ENCODE measurements around the gene APPL1. TPM values are rescaled to one million over a fixed set of nuclear protein-coding genes. Genes with fewer than 3 reads are reported as not detected.

Gene APPL1
- total and polyA plus RNA-seq, 4 experiments from 2014 or later, result 28.1 to 50.5 (median 32.2) TPM

DNA sequence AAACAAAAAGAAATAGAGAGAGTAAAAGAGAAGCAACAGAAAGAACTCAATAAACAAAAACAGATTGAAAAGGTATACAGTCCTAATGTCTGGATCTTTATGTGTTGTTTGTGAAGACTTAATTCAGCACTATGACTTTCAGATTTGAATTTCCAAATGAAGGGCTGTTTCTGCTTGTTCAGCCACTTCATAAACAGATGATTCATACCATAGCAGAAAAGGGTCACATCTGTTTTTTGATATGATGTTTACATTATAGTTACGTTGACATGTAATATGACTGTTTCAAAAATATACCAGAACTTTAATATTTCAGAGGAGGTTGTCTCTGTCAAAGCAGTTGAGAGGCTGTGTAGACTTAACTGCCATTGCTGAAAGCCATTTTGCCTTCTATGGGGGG, 40.9 kb downstream of the APPL1 start:
- H3K36me3 Mint-ChIP-seq, result peaks cover 67 to 76% of the 10 kb centered on the region in 2 donors
- H3K36me3 ChIP-seq (ENCODE audit: insufficient read depth, low read length), result peaks cover 7% of the 10 kb centered on the region
- POLR2A ChIA-PET (ENCODE audit: partially characterized antibody), result no interaction called here
- no peaks in the 10 kb centered on the region for H3K9me3 ChIP-seq (ENCODE audit: control insufficient read depth in 1 of 2, low read length in 2 of 2)
- DNase-seq, result no peak
- no peak overlapping the region for H3K27ac ChIP-seq (ENCODE audit: low read depth, low read length)
- H3K27me3 Mint-ChIP-seq, result no peaks in the 10 kb centered on the region
- H3K9me3 Mint-ChIP-seq, result peaks cover 0 to 10% (median under 1%) of the 10 kb centered on the region in 8 donors
- H3K27ac Mint-ChIP-seq, result no peak overlapping the region
- H3K4me3 ChIP-seq (ENCODE audit: low read length in 2 of 2), result no peak overlapping the region
- H3K4me1 Mint-ChIP-seq, result no peaks in the 10 kb centered on the region
- intact Hi-C loops (cut with micrococcal nuclease), result no loop called here
- no peak overlapping the region for H3K4me3 Mint-ChIP-seq
- H3K4me1 ChIP-seq (ENCODE audit: insufficient read depth, low read length), result no peaks in the 10 kb centered on the region
- CTCF ChIA-PET (ENCODE audit: partially characterized antibody), result no interaction called here
- no peaks in the 10 kb centered on the region for H3K27me3 ChIP-seq (ENCODE audit: insufficient read depth, low read length)

DNA sequence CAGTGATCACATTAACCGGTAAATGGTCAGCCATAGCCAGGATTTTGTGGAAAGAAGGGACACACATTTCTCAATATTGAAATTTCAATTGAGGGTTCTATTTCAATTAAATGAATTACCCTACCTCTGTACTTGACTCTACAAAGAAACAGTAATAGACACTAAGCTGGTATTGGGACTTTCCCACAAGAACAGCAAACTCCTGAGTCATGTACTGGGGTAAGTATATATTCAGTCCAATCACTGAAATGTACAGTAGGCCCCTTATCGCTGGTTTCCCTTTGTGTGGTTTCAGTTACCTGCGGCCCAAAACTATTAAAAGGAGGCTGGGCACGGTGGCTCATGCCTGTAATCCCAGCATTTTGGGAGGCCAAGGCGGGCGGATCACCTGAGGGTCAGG, 47.3 kb downstream of the APPL1 start:
- H3K4me3 Mint-ChIP-seq, result no peak overlapping the region
- no peaks in the 10 kb centered on the region for H3K9me3 ChIP-seq (ENCODE audit: control insufficient read depth in 1 of 2, low read length in 2 of 2)
- ChIA-PET CTCF (ENCODE audit: partially characterized antibody) (no interaction called here), POLR2A (ENCODE audit: partially characterized antibody) (no interaction called here)
- H3K4me1 ChIP-seq (ENCODE audit: insufficient read depth, low read length), result no peaks in the 10 kb centered on the region
- peaks cover 13 to 27% of the 10 kb centered on the region in 2 donors for H3K36me3 Mint-ChIP-seq
- no peaks in the 10 kb centered on the region for H3K27me3 ChIP-seq (ENCODE audit: insufficient read depth, low read length)
- no peak overlapping the region for H3K27ac Mint-ChIP-seq
- H3K27me3 Mint-ChIP-seq, result no peaks in the 10 kb centered on the region
- no peaks in the 10 kb centered on the region for H3K36me3 ChIP-seq (ENCODE audit: insufficient read depth, low read length)
- no peaks in the 10 kb centered on the region for H3K4me1 Mint-ChIP-seq
- DNase-seq, result no peak
- H3K9me3 Mint-ChIP-seq, result peaks cover 0 to 3% (median 0%) of the 10 kb centered on the region in 8 donors
- no peak overlapping the region for H3K4me3 ChIP-seq (ENCODE audit: low read length in 2 of 2)
- intact Hi-C loops (cut with micrococcal nuclease), result no loop called here
- no peak overlapping the region for H3K27ac ChIP-seq (ENCODE audit: low read depth, low read length)

DNA sequence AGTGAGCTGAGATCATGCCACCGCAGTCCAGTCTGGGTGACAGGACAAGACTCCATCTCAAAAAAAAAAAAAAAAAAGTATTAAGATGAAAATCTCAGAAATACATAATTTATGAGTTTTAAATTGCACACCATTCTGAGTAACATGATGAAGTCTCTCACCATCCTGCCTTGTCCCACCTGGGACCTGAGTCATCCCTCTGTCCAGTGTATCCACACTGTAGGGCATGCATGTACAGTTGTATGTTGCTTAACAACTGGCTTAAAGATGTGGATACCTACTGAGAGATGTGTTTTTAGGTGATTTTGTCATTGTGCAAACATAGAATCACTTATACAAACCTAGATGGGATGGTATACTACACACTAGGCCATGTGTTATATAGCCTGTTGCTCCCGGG, 47.9 kb downstream of the APPL1 start:
- no peaks in the 10 kb centered on the region for H3K36me3 ChIP-seq (ENCODE audit: insufficient read depth, low read length)
- H3K4me3 ChIP-seq (ENCODE audit: low read length in 2 of 2), result no peak overlapping the region
- CTCF ChIA-PET (ENCODE audit: partially characterized antibody), result no interaction called here
- H3K9me3 ChIP-seq (ENCODE audit: control insufficient read depth in 1 of 2, low read length in 2 of 2), result no peaks in the 10 kb centered on the region
- no peaks in the 10 kb centered on the region for H3K4me1 ChIP-seq (ENCODE audit: insufficient read depth, low read length)
- no peak overlapping the region for H3K27ac ChIP-seq (ENCODE audit: low read depth, low read length)
- POLR2A ChIA-PET (ENCODE audit: partially characterized antibody), result no interaction called here
- H3K36me3 Mint-ChIP-seq, result peaks cover 9 to 23% of the 10 kb centered on the region in 2 donors
- peaks cover 0 to 3% (median 0%) of the 10 kb centered on the region in 8 donors for H3K9me3 Mint-ChIP-seq
- H3K4me1 Mint-ChIP-seq, result no peaks in the 10 kb centered on the region
- no peaks in the 10 kb centered on the region for H3K27me3 Mint-ChIP-seq
- H3K4me3 Mint-ChIP-seq, result no peak overlapping the region
- intact Hi-C loops (cut with micrococcal nuclease), result no loop called here
- no peaks in the 10 kb centered on the region for H3K27me3 ChIP-seq (ENCODE audit: insufficient read depth, low read length)
- DNase-seq, result no peak
- no peak overlapping the region for H3K27ac Mint-ChIP-seq

DNA sequence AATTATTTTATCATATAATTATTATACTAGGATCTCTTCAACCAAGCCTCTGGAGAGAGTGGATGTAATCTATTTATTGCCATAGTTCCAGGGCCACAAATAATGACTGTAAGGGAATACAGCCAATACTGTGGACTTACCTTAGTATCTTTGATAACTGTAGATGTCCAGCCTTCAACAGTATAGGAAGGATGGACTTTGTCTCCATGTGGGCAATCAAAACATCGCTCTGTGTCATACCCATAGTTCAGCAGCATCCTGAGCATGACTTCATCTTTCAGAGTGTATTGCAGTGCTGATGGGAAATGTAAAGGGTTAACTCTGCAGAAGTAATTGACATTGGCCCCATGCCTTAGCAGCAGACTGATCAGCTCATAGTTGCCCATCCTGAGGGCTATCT, 50.7 kb downstream of the APPL1 start:
- CTCF ChIA-PET (ENCODE audit: partially characterized antibody), result no interaction called here
- no peaks in the 10 kb centered on the region for H3K27me3 ChIP-seq (ENCODE audit: insufficient read depth, low read length)

DNA sequence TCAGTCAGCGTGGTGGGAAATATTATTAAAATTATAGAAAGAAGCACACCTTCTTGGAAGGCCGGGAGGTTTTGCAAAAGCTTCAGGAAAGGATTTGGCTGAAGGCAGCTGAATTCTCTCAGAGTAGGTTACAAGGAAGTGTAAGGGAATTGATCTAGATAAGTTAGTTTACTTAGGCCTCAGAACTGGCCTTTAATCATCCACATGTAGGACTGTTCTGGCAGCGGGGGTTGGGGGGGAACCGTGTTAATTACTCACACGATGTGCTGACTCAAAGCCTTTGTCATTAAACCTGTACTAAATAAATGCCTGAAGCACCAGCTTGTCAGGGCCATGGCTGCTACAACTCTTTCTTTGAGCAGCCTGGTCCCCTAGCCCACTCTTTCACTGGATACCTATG, 52.2 kb downstream of the APPL1 start:
- intact Hi-C loops (cut with micrococcal nuclease), result no loop called here
- CTCF ChIA-PET (ENCODE audit: partially characterized antibody), result no interaction called here
- Histone ChIP-seq H3K27me3 (ENCODE audit: insufficient read depth, low read length) (no peaks in the 10 kb centered on the region), H3K9me3 (ENCODE audit: control insufficient read depth in 1 of 2, low read length in 2 of 2) (no peaks in the 10 kb centered on the region), H3K36me3 (ENCODE audit: insufficient read depth, low read length) (no peaks in the 10 kb centered on the region), H3K4me1 (ENCODE audit: insufficient read depth, low read length) (no peaks in the 10 kb centered on the region), H3K4me3 (ENCODE audit: low read length in 2 of 2) (no peak overlapping the region), H3K27ac (ENCODE audit: low read depth, low read length) (no peak overlapping the region)
- DNase-seq, result no peak
- H3K4me1 Mint-ChIP-seq, result no peaks in the 10 kb centered on the region
- H3K4me3 Mint-ChIP-seq, result no peak overlapping the region
- POLR2A ChIA-PET (ENCODE audit: partially characterized antibody), result no interaction called here
- peaks cover 0 to 2% of the 10 kb centered on the region in 2 donors for H3K27me3 Mint-ChIP-seq
- H3K27ac Mint-ChIP-seq, result no peak overlapping the region
- H3K36me3 Mint-ChIP-seq, result no peaks in the 10 kb centered on the region
- H3K9me3 Mint-ChIP-seq, result peaks cover 0 to 3% (median 0%) of the 10 kb centered on the region in 8 donors

More for the DNA sequence above, 50.7 kb downstream of the APPL1 start:
- no peak overlapping the region for H3K27ac Mint-ChIP-seq
- H3K4me1 Mint-ChIP-seq, result no peaks in the 10 kb centered on the region
- no peak overlapping the region for H3K27ac ChIP-seq (ENCODE audit: low read depth, low read length)
- H3K9me3 ChIP-seq (ENCODE audit: control insufficient read depth in 1 of 2, low read length in 2 of 2), result no peaks in the 10 kb centered on the region
- intact Hi-C loops (cut with micrococcal nuclease), result no loop called here
- peaks cover 5 to 8% of the 10 kb centered on the region in 2 donors for H3K36me3 Mint-ChIP-seq
- peaks cover 0 to 3% (median 0%) of the 10 kb centered on the region in 8 donors for H3K9me3 Mint-ChIP-seq
- H3K4me3 ChIP-seq (ENCODE audit: low read length in 2 of 2), result no peak overlapping the region
- DNase-seq, result no peak
- H3K4me3 Mint-ChIP-seq, result no peak overlapping the region
- no peaks in the 10 kb centered on the region for H3K27me3 Mint-ChIP-seq
- POLR2A ChIA-PET (ENCODE audit: partially characterized antibody), result no interaction called here
- no peaks in the 10 kb centered on the region for H3K36me3 ChIP-seq (ENCODE audit: insufficient read depth, low read length)
- H3K4me1 ChIP-seq (ENCODE audit: insufficient read depth, low read length), result no peaks in the 10 kb centered on the region

DNA sequence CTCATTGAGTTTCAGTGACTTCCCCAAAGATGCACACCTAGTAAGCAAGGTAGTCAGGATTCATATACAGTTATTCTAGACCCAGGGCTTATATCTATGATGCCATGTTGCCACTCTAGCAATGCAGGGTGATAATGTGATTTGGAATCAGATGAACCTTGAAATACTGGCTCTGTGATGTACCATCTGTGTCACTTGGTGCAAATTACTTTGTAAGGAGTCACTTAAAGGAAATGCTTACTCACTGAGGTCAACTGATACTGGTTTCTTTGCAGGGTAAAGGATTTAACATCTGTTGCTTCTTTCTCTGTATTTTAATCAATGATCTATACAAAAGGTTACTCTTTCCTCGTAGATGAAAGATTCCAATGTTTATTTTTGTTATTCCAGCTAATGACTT, 54.2 kb downstream of the APPL1 start:
- H3K4me3 ChIP-seq (ENCODE audit: low read length in 2 of 2), result no peak overlapping the region
- CTCF ChIA-PET (ENCODE audit: partially characterized antibody), result no interaction called here
- H3K36me3 Mint-ChIP-seq, result no peaks in the 10 kb centered on the region
- H3K9me3 Mint-ChIP-seq, result peaks cover 0 to 4% (median 2%) of the 10 kb centered on the region in 8 donors
- no peaks in the 10 kb centered on the region for H3K4me1 ChIP-seq (ENCODE audit: insufficient read depth, low read length)
- H3K27ac ChIP-seq (ENCODE audit: low read depth, low read length), result no peak overlapping the region
- no peak for DNase-seq
- peaks cover 2 to 5% of the 10 kb centered on the region in 2 donors for H3K27me3 Mint-ChIP-seq
- H3K27ac Mint-ChIP-seq, result no peak overlapping the region
- no peak overlapping the region for H3K4me3 Mint-ChIP-seq
- no peaks in the 10 kb centered on the region for H3K36me3 ChIP-seq (ENCODE audit: insufficient read depth, low read length)
- H3K9me3 ChIP-seq (ENCODE audit: control insufficient read depth in 1 of 2, low read length in 2 of 2), result no peaks in the 10 kb centered on the region
- H3K4me1 Mint-ChIP-seq, result no peaks in the 10 kb centered on the region
- no peaks in the 10 kb centered on the region for H3K27me3 ChIP-seq (ENCODE audit: insufficient read depth, low read length)
- intact Hi-C loops (cut with micrococcal nuclease), result no loop called here
- POLR2A ChIA-PET (ENCODE audit: partially characterized antibody), result no interaction called here

DNA sequence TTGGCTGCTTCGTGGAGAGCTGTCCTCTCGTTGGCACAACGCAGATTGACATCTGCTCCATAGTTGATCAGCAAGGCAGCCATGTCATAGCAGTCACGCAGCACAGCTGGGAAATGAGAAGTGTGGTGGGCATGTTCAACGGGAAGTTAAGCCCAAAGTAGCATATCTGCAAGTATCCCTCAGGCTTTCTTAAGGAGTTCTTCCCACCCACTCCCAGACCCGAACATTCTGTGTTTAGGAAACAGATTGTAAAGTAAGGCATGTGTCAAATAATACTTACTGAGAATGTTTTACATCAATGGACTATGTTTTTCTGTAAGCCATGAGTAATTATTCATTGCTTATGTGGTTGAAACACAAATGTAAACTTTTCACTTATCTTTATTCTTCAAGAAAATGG, 55.8 kb downstream of the APPL1 start:
- no peak overlapping the region for H3K4me3 ChIP-seq (ENCODE audit: low read length in 2 of 2)
- no peaks in the 10 kb centered on the region for H3K9me3 ChIP-seq (ENCODE audit: control insufficient read depth in 1 of 2, low read length in 2 of 2)
- POLR2A ChIA-PET (ENCODE audit: partially characterized antibody), result no interaction called here
- no peak for DNase-seq
- no peaks in the 10 kb centered on the region for H3K36me3 ChIP-seq (ENCODE audit: insufficient read depth, low read length)
- Mint-ChIP-seq H3K36me3 (no peaks in the 10 kb centered on the region), H3K4me3 (no peak overlapping the region), H3K27ac (no peak overlapping the region), H3K4me1 (no peaks in the 10 kb centered on the region), H3K27me3 (peaks cover 2 to 5% of the 10 kb centered on the region in 2 donors), H3K9me3 (peaks cover 0 to 10% (median 3%) of the 10 kb centered on the region in 8 donors)
- CTCF ChIA-PET (ENCODE audit: partially characterized antibody), result no interaction called here
- no peak overlapping the region for H3K27ac ChIP-seq (ENCODE audit: low read depth, low read length)
- H3K4me1 ChIP-seq (ENCODE audit: insufficient read depth, low read length), result no peaks in the 10 kb centered on the region
- H3K27me3 ChIP-seq (ENCODE audit: insufficient read depth, low read length), result no peaks in the 10 kb centered on the region
- intact Hi-C loops (cut with micrococcal nuclease), result no loop called here

DNA sequence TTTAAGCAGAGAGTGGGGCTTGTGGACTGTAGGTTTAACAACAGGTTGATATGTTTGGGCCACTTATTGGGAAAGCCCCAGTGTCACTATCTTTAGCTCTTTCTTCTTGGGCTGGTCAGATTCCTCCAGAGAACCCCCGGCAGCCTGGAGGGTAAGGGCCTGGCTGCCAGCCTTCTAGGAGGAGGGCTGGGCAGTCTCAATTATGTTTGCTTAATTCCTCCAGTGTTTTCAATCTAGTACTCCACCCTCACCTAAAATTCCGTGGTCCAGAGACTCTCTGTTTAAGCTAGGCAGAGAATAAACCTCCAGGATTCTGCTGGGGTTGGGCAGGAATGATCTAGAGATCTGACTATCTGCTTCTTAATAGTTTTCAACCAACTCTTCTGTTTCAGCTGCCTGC, 59.7 kb downstream of the APPL1 start:
- POLR2A ChIA-PET (ENCODE audit: partially characterized antibody), result no interaction called here
- H3K27me3 Mint-ChIP-seq, result peaks cover 9 to 13% of the 10 kb centered on the region in 2 donors
- CTCF ChIA-PET (ENCODE audit: partially characterized antibody), result no interaction called here
- no peak overlapping the region for H3K27ac Mint-ChIP-seq
- Histone ChIP-seq H3K36me3 (ENCODE audit: insufficient read depth, low read length) (no peaks in the 10 kb centered on the region), H3K27ac (ENCODE audit: low read depth, low read length) (no peak overlapping the region), H3K4me3 (ENCODE audit: low read length in 2 of 2) (no peak overlapping the region), H3K9me3 (ENCODE audit: control insufficient read depth in 1 of 2, low read length in 2 of 2) (no peaks in the 10 kb centered on the region), H3K27me3 (ENCODE audit: insufficient read depth, low read length) (no peaks in the 10 kb centered on the region), H3K4me1 (ENCODE audit: insufficient read depth, low read length) (no peaks in the 10 kb centered on the region)
- DNase-seq, result no peak
- H3K36me3 Mint-ChIP-seq, result no peaks in the 10 kb centered on the region
- no peaks in the 10 kb centered on the region for H3K4me1 Mint-ChIP-seq
- intact Hi-C loops (cut with micrococcal nuclease), result no loop called here
- H3K4me3 Mint-ChIP-seq, result no peak overlapping the region
- peaks cover 0 to 11% (median 4%) of the 10 kb centered on the region in 8 donors for H3K9me3 Mint-ChIP-seq

Measured in CD4-positive, alpha-beta memory T cell (primary cell).